Endothelial cell of umbilical vein (primary cell): ENCODE results near the gene FBXW7. TPM values are rescaled to one million over a fixed set of nuclear protein-coding genes. Genes with fewer than 3 reads are reported as not detected.

ENCODE experiments used
- BruUV-seq: library from RNA; stranded (reverse); fragments of 400-500 nt; replicated peaks from 2 replicates; lab custom pipeline; 2021; lab: Mats Ljungman, UMichigan
- CTCF ChIA-PET: fragments of 300-600, 350-600 bp; sonication (Branson Sonifier 250); formaldehyde crosslinking; loops from one replicate; lab custom pipeline; 2021; ENCODE audit warnings: antibody characterized with exemption, inconsistent platforms; lab: Charles Lee
- POLR2A ChIA-PET: fragments of 300-600, 350-600 bp; sonication (Branson Sonifier 250); formaldehyde crosslinking; loops from one replicate; lab custom pipeline; 2021; ENCODE audit warnings: antibody characterized with exemption, inconsistent platforms; lab: Charles Lee
- DNase-seq: peaks from one replicate; pipeline ENCODE4 v3.0.0-alpha.2; 2011; ENCODE audit warnings: low read depth, low spot score
- FAIRE-seq: peaks from 2 replicates; lab custom pipeline; 2011; peaks lifted over from hg19 to GRCh38; lab: Jason Lieb, UNC
- H2AFZ ChIP-seq: 2 replicates; pipeline ENCODE4 v1.6.0; 2012; ENCODE audit warnings: low read depth, low read length, control low read depth, inconsistent platforms
- H3K27ac ChIP-seq: 2 replicates; pipeline ENCODE4 v1.5.1; 2011; ENCODE audit warnings: low read depth, mild to moderate bottlenecking, control low read depth, low read length, moderate library complexity; ENCODE audit not compliant: insufficient read depth
- H3K27me3 ChIP-seq, 2 experiments: 2 replicates each; pipeline versions ENCODE4 v1.6.0 to v1.6.1; 2011; ENCODE audit warnings: low read length in 2 of 2, mixed read lengths in 1 of 2; ENCODE audit not compliant: control insufficient read depth in 2 of 2, insufficient read depth in 2 of 2
- H3K36me3 ChIP-seq, 2 experiments: 2 replicates in 1 of 2; 3 replicates in 1 of 2; pipeline ENCODE4 v1.5.1; 2011; ENCODE audit warnings: low read length in 2 of 2, mild to moderate bottlenecking in 1 of 2, moderate library complexity in 1 of 2; ENCODE audit not compliant: control insufficient read depth in 2 of 2, insufficient read depth in 2 of 2; ENCODE audit errors: extremely low read depth in 1 of 2
- H3K4me1 ChIP-seq: 3 replicates; pipeline ENCODE4 v1.5.1; 2011; ENCODE audit warnings: mild to moderate bottlenecking, low read length; ENCODE audit not compliant: control insufficient read depth, insufficient read depth; ENCODE audit errors: extremely low read depth
- H3K4me2 ChIP-seq: 2 replicates; pipeline ENCODE4 v1.6.1; 2011; ENCODE audit warnings: low read length, control low read depth, mixed read lengths; ENCODE audit not compliant: insufficient read depth
- H3K4me3 ChIP-seq, 3 experiments: fragments of 200-600 bp in 1 of 3; sonication (generic), shearing (Covaris generic) in 1 of 3; replicated peaks in 1 of 3; 2 replicates each; pipeline ENCODE4 v1.5.1; 2011 to 2016; ENCODE audit warnings: control low read depth in 3 of 3, low read length in 3 of 3, mild to moderate bottlenecking in 2 of 3, inconsistent platforms in 1 of 3, low read depth in 1 of 3, moderate library complexity in 1 of 3; ENCODE audit not compliant: insufficient read depth in 1 of 3
- H3K79me2 ChIP-seq: 2 replicates; pipeline ENCODE4 v1.6.0; 2012; ENCODE audit warnings: low read length, inconsistent platforms; ENCODE audit not compliant: control insufficient read depth, insufficient read depth
- H3K9ac ChIP-seq: replicated peaks from 2 replicates; pipeline ENCODE3; 2011; ENCODE audit warnings: low read length, control low read depth; ENCODE audit not compliant: insufficient read depth; ENCODE audit errors: extremely low read depth
- H3K9me1 ChIP-seq: replicated peaks from 3 replicates; pipeline ENCODE4 v1.6.0; 2011; ENCODE audit warnings: mild to moderate bottlenecking, low read length; ENCODE audit not compliant: control insufficient read depth, insufficient read depth; ENCODE audit errors: extremely low read depth
- H3K9me3 ChIP-seq: replicated peaks from 2 replicates; pipeline ENCODE4 v1.5.1; 2012; ENCODE audit warnings: low read length, inconsistent platforms; ENCODE audit not compliant: control insufficient read depth, insufficient read depth
- H4K20me1 ChIP-seq: replicated peaks from 2 replicates; pipeline ENCODE3; 2011; ENCODE audit warnings: mild to moderate bottlenecking, low read length; ENCODE audit not compliant: control insufficient read depth, insufficient read depth; ENCODE audit errors: extremely low read depth
- CTCF ChIP-seq, 2 donors: IDR thresholded peaks; 1 replicate in 1 of 2; 2 replicates in 1 of 2; pipeline ENCODE4 v1.5.1; 2011; ENCODE audit warnings: low read length in 2 of 2, mild to moderate bottlenecking in 2 of 2, moderate library complexity in 2 of 2, control low read depth in 1 of 2, inconsistent platforms in 1 of 2, low read depth in 1 of 2; ENCODE audit not compliant: insufficient read depth in 1 of 2; ENCODE audit errors: extremely low read depth in 1 of 2
- EZH2 ChIP-seq: IDR thresholded peaks from 2 replicates; pipeline ENCODE4 v1.6.1; 2012; ENCODE audit warnings: borderline replicate concordance, low read depth, mild to moderate bottlenecking, moderate library complexity, low read length, inconsistent platforms; ENCODE audit not compliant: severe bottlenecking
- FOS ChIP-seq: IDR thresholded peaks from 2 replicates; pipeline ENCODE4 v1.6.1; 2011; ENCODE audit warnings: mild to moderate bottlenecking, low read length, moderate library complexity, borderline replicate concordance; ENCODE audit not compliant: insufficient read depth
- GATA2 ChIP-seq: IDR thresholded peaks from 2 replicates; pipeline ENCODE4 v1.7.0; 2011; ENCODE audit warnings: low read depth, mild to moderate bottlenecking, moderate library complexity, mixed read lengths, low read length; ENCODE audit not compliant: insufficient read length, insufficient read depth
- JUN ChIP-seq: IDR thresholded peaks from 2 replicates; pipeline ENCODE4 v1.6.1; 2011; ENCODE audit warnings: borderline replicate concordance, low read depth; ENCODE audit not compliant: insufficient read length, insufficient read depth
- MAX ChIP-seq: IDR thresholded peaks from 2 replicates; pipeline ENCODE4 v1.6.1; 2011; ENCODE audit not compliant: insufficient read depth, insufficient read length
- MYC ChIP-seq: IDR thresholded peaks from one replicate; pipeline ENCODE4 v1.6.1; 2011; ENCODE audit warnings: mild to moderate bottlenecking, low read depth, low read length
- POLR2A ChIP-seq: IDR thresholded peaks from 2 replicates; pipeline ENCODE4 v1.6.1; 2012; ENCODE audit warnings: low read depth, mild to moderate bottlenecking, control low read depth, low read length
- POLR2AphosphoS5 ChIP-seq: IDR thresholded peaks from 2 replicates; pipeline ENCODE4 v1.6.1; 2012; ENCODE audit warnings: low read depth, mild to moderate bottlenecking, control low read depth, low read length, moderate library complexity; ENCODE audit not compliant: insufficient read depth
- dilution Hi-C: fragments of 300-500 bp; cut with MboI; formaldehyde crosslinking; loops from one replicate; pipeline ENCODE4 v1.15.0; 2019; ENCODE audit warnings: low sequenced_read_pairs; ENCODE audit not compliant: extremely low pct_ligation_motif_present
- intact Hi-C: fragments of 100-400 bp; cut with micrococcal nuclease; formaldehyde crosslinking; loops from one replicate; pipeline ENCODE4 v1.10.0; 2022
- polyA plus RNA-seq, 4 experiments: library from polyadenylated mRNA; depleted of rRNA in 3 of 4; stranded (reverse) in 3 of 4; unstranded in 1 of 4; fragments of >200 nt; gene quantifications; 2 replicates each; pipeline versions ENCODE4 v1.2.1 to v1.2.3, GENCODE V29; 2011 to 2012; ENCODE audit warnings: missing spikeins in 1 of 4
- total RNA-seq: library from RNA; stranded (reverse); gene quantifications from 2 replicates; pipeline ENCODE4 v1.2.3, GENCODE V29; 2021

FBXW7 gene
- total and polyA plus RNA-seq, 2 donors (not counting 3 experiments of a cell fraction or from before 2014, with no cell fraction given): 7.0 to 28.1 TPM

GRCh38 chr4:152478461-152479237, 57.2 kb downstream of the FBXW7 start:
- no peak overlapping the region for H3K9ac ChIP-seq
- H3K4me2 ChIP-seq: no peak overlapping the region
- POLR2A ChIA-PET: no interaction called here
- H3K79me2 ChIP-seq: peaks cover 57% of the 10 kb centered on the region
- dilution Hi-C loops: no loop called here
- no peak overlapping the region for H3K27ac ChIP-seq
- DNase-seq: no peak
- intact Hi-C loops: no loop called here
- peaks cover 10% of the 10 kb centered on the region for H4K20me1 ChIP-seq
- no peak overlapping the region for H2AFZ ChIP-seq
- TF ChIP-seq CTCF (IDR thresholded peaks at IDR 0.05; ENCODE audit: extremely low read depth in 1 of 2, insufficient read depth in 1 of 2, low read depth in 1 of 2, low read length in 2 of 2) (no peak), FOS (no peak), MYC (no peak)
- no peaks in the 10 kb centered on the region for H3K9me3 ChIP-seq
- BruUV-seq: no TSS peak
- no peaks in the 10 kb centered on the region for H3K9me1 ChIP-seq
- peaks cover 9% of the 10 kb centered on the region for H3K4me1 ChIP-seq
- no peak for FAIRE-seq
- CTCF ChIA-PET: interaction anchor here (1.0 kb wide), 1 partner anchor 24 kb away, joined by 4 read pairs; no protein-coding TSS in a partner anchor
- H3K4me3 ChIP-seq: no peak overlapping the region
- no peaks in the 10 kb centered on the region for H3K27me3 ChIP-seq
- H3K36me3 ChIP-seq: no peaks in the 10 kb centered on the region

GRCh38 chr4:152476796-152477195, 59.1 kb downstream of the FBXW7 start:
- no TSS peak for BruUV-seq
- no peak overlapping the region for H3K27ac ChIP-seq
- H3K4me1 ChIP-seq: peaks cover 9% of the 10 kb centered on the region
- H3K9ac ChIP-seq: no peak overlapping the region
- POLR2A ChIA-PET: no interaction called here
- intact Hi-C loops (no loop called here), dilution Hi-C loops (no loop called here)
- H4K20me1 ChIP-seq: peaks cover 10% of the 10 kb centered on the region
- FAIRE-seq: no peak
- no peak overlapping the region for H3K4me2 ChIP-seq
- CTCF ChIA-PET: interaction anchor here (0.7 to 2.5 kb wide), 4 partner anchors 10 to 147 kb away, joined by 3 to 10 read pairs (median 3); no protein-coding TSS in a partner anchor
- peaks cover 59% of the 10 kb centered on the region for H3K79me2 ChIP-seq
- no peak overlapping the region for H2AFZ ChIP-seq
- no peak overlapping the region for H3K4me3 ChIP-seq
- no peaks in the 10 kb centered on the region for H3K36me3 ChIP-seq
- no peaks in the 10 kb centered on the region for H3K9me1 ChIP-seq
- TF ChIP-seq FOS: no peak
- no peak for TF ChIP-seq MYC
- no peak for TF ChIP-seq GATA2
- TF ChIP-seq POLR2A: no peak
- no peak for TF ChIP-seq CTCF (IDR thresholded peaks at IDR 0.05; ENCODE audit: extremely low read depth in 1 of 2, insufficient read depth in 1 of 2, low read depth in 1 of 2, low read length in 2 of 2)
- TF ChIP-seq EZH2: no peak
- TF ChIP-seq MAX: no peak
- no peak for TF ChIP-seq JUN
- TF ChIP-seq POLR2AphosphoS5: no peak
- DNase-seq: no peak
- H3K9me3 ChIP-seq: no peaks in the 10 kb centered on the region
- no peaks in the 10 kb centered on the region for H3K27me3 ChIP-seq
